Activated naive CD8-positive, alpha-beta T cell treated with anti-CD3 and anti-CD28 coated beads, Interleukin-2, amount 10 ng/mL, durations not matched to agents 7 days and 5 days (primary cell): ENCODE measurements around the gene SCAPER. TPM values are rescaled to one million over a fixed set of nuclear protein-coding genes. Genes with fewer than 3 reads are reported as not detected.

ENCODE experiments used
- ATAC-seq: fragments of 150-1000 bp; cut with Tn5 transposase; one replicate; pipeline ENCODE4 v1.10.0; 2021; ENCODE audit warnings: low read depth, moderate library complexity
- POLR2A ChIA-PET: fragments of 350-600 bp; sonication (Branson Sonifier 250); formaldehyde crosslinking; loops from one replicate; lab custom pipeline; 2021; ENCODE audit warnings: antibody characterized with exemption; lab: Charles Lee
- DNase-seq: peaks from one replicate; pipeline ENCODE4 v3.0.0; 2021
- H3K27ac Mint-ChIP-seq: one replicate; pipeline ENCODE4 v1.8.0; 2022; ENCODE audit warnings: mild to moderate bottlenecking, mixed read lengths
- H3K27me3 Mint-ChIP-seq: one replicate; pipeline ENCODE4 v1.8.0; 2022; ENCODE audit warnings: mild to moderate bottlenecking, moderate library complexity, mixed read lengths
- H3K36me3 Mint-ChIP-seq: one replicate; pipeline ENCODE4 v1.8.0; 2021; ENCODE audit warnings: mild to moderate bottlenecking, mixed read lengths
- H3K4me1 Mint-ChIP-seq: one replicate; pipeline ENCODE4 v1.8.0; 2021; ENCODE audit warnings: mixed read lengths
- H3K4me3 Mint-ChIP-seq: one replicate; pipeline ENCODE4 v1.8.0; 2022; ENCODE audit warnings: mild to moderate bottlenecking, moderate library complexity, mixed read lengths
- H3K9me3 Mint-ChIP-seq: one replicate; pipeline ENCODE4 v1.8.0; 2021; ENCODE audit warnings: mixed read lengths
- total RNA-seq, 2 experiments: library from RNA; stranded (reverse); gene quantifications; one replicate each; pipeline ENCODE4 v1.2.3, GENCODE V29; 2021

Gene SCAPER
- total RNA-seq, 2 experiments from 2014 or later: 38.0 to 44.8 TPM

- Mint-ChIP-seq H3K27ac (no peak overlapping the region), H3K4me3 (no peak overlapping the region), H3K36me3 (peaks cover 4% of the 10 kb centered on the region), H3K4me1 (no peaks in the 10 kb centered on the region), H3K27me3 (no peaks in the 10 kb centered on the region), H3K9me3 (peaks cover 2% of the 10 kb centered on the region)
- ATAC-seq (no peak), DNase-seq (no peak)
- POLR2A ChIA-PET: no interaction called here
These were observed 511.5 kb downstream of the SCAPER start for GRCh38 chr15:76393614-76394013.

DNA sequence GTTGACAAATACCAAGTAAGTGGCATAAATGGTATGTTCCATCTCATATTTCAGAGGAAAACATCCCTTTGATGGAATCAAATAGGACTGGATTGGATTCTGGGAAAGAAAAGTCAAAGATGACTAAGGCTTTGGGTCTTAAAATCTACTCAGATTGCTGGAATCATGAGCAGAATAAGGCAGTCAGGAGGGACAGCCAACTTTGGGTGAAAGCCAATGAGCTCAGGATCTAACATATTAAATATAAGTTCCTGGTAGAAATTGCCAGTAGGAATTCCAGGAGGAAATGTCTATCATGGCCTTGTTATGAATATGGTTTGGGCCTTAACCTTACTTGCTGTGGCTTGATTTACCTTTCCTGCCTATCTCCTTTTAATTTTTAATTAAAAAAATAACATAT, 513.3 kb downstream of the SCAPER start:
- Mint-ChIP-seq H3K9me3 (no peaks in the 10 kb centered on the region), H3K4me1 (no peaks in the 10 kb centered on the region), H3K27ac (no peak overlapping the region), H3K36me3 (peaks cover 4% of the 10 kb centered on the region), H3K27me3 (no peaks in the 10 kb centered on the region), H3K4me3 (no peak overlapping the region)
- ATAC-seq: no peak
- POLR2A ChIA-PET: no interaction called here
- DNase-seq: no peak

DNA sequence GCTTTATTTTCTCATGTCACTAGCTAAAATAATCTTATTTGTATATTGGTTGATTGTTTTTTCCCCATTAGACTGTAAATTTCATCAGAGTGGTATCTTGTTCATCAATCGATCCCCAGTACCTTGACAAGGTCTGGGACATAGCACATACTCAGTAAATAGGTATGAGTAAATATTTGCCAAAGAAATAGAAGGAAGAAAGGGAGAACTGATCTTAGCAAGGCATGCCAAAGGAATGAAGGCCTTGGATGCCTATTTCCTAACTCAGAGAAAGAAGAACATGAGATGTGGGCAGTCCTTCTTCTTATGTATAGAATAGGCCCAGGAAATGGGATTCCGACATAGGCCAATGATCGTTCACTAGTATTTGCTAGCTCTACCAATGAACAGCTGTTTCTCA, 513.8 kb downstream of the SCAPER start:
- no peaks in the 10 kb centered on the region for H3K27me3 Mint-ChIP-seq
- no peaks in the 10 kb centered on the region for H3K9me3 Mint-ChIP-seq
- DNase-seq (no peak), ATAC-seq (no peak)
- POLR2A ChIA-PET: no interaction called here
- no peak overlapping the region for H3K4me3 Mint-ChIP-seq
- no peaks in the 10 kb centered on the region for H3K4me1 Mint-ChIP-seq
- no peak overlapping the region for H3K27ac Mint-ChIP-seq
- peaks cover 5% of the 10 kb centered on the region for H3K36me3 Mint-ChIP-seq

DNA sequence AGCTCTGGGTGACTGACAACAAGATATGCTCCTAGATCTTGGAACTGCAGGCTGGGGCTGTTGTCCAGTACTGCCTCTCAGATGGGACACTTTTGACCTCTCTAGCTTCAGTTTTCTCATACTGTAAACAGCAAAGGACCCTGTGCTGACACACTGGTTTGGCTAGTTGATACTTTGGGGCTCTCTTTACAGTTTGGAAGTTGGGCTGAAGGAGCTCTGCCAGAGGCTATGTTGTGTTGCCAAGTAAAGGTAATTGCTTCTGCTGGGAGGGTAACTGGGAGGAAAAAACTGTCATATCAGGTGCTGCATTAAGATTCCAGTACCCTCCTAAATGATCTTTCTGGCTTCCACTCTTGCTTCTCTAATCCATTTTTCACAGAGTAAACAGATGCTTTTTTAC, 514.6 kb downstream of the SCAPER start:
- Mint-ChIP-seq H3K36me3 (peaks cover 5% of the 10 kb centered on the region), H3K4me1 (no peaks in the 10 kb centered on the region), H3K9me3 (no peaks in the 10 kb centered on the region), H3K27ac (no peak overlapping the region), H3K4me3 (no peak overlapping the region), H3K27me3 (no peaks in the 10 kb centered on the region)
- POLR2A ChIA-PET: no interaction called here
- ATAC-seq (no peak), DNase-seq (no peak)

DNA sequence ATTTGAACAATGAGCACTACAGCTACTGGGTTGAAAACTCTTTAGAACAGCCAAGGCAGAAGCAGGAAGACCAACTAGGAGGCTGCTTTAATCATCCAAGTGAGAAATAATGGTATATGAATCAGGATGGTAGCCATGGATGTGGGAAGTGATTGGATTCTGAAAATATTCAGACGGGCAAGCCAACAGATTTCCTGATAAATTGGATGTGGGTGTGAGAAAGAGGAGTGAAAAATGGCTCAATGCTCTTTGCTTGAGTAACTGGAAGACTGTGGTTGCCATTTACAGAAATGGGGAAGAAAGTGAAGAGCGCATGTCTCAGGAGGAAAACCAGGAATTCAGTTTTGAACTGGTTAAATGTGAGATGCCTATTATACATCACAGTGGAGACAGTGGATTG, 518.2 kb downstream of the SCAPER start:
- no peak overlapping the region for H3K27ac Mint-ChIP-seq
- ATAC-seq (no peak), DNase-seq (no peak)
- H3K4me3 Mint-ChIP-seq: no peak overlapping the region
- no peaks in the 10 kb centered on the region for H3K4me1 Mint-ChIP-seq
- no peaks in the 10 kb centered on the region for H3K9me3 Mint-ChIP-seq
- POLR2A ChIA-PET: no interaction called here
- no peaks in the 10 kb centered on the region for H3K27me3 Mint-ChIP-seq
- peaks cover 5% of the 10 kb centered on the region for H3K36me3 Mint-ChIP-seq

DNA sequence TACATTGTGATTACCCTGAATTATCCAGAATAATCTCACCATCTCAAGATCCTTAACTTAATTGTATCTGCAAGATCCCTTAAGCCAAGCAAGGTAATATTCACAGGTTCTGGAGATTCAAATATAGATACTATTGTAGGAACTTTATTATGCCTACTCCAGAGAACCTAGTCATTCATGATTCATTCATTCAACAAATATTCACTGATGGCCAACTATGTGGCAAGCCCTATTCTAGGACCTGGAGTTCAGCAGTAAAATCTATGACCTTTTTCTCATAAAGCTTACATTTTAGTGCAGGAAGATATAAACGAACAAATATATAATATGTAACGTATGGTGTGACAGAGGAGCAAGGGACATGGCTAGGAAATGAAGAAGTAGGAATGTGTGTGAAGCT, 519.0 kb downstream of the SCAPER start:
- no peaks in the 10 kb centered on the region for H3K27me3 Mint-ChIP-seq
- H3K4me1 Mint-ChIP-seq: no peaks in the 10 kb centered on the region
- no peak overlapping the region for H3K27ac Mint-ChIP-seq
- peaks cover 5% of the 10 kb centered on the region for H3K36me3 Mint-ChIP-seq
- POLR2A ChIA-PET: no interaction called here
- ATAC-seq: no peak
- DNase-seq: no peak
- no peaks in the 10 kb centered on the region for H3K9me3 Mint-ChIP-seq
- H3K4me3 Mint-ChIP-seq: no peak overlapping the region

GRCh38 chr15:76384409-76384808, 520.7 kb downstream of the SCAPER start:
- no peak for ATAC-seq
- H3K27ac Mint-ChIP-seq: no peak overlapping the region
- no peaks in the 10 kb centered on the region for H3K9me3 Mint-ChIP-seq
- H3K36me3 Mint-ChIP-seq: peaks cover 9% of the 10 kb centered on the region
- no peaks in the 10 kb centered on the region for H3K27me3 Mint-ChIP-seq
- no peak overlapping the region for H3K4me3 Mint-ChIP-seq
- POLR2A ChIA-PET: no interaction called here
- DNase-seq: no peak
- H3K4me1 Mint-ChIP-seq: no peaks in the 10 kb centered on the region

DNA sequence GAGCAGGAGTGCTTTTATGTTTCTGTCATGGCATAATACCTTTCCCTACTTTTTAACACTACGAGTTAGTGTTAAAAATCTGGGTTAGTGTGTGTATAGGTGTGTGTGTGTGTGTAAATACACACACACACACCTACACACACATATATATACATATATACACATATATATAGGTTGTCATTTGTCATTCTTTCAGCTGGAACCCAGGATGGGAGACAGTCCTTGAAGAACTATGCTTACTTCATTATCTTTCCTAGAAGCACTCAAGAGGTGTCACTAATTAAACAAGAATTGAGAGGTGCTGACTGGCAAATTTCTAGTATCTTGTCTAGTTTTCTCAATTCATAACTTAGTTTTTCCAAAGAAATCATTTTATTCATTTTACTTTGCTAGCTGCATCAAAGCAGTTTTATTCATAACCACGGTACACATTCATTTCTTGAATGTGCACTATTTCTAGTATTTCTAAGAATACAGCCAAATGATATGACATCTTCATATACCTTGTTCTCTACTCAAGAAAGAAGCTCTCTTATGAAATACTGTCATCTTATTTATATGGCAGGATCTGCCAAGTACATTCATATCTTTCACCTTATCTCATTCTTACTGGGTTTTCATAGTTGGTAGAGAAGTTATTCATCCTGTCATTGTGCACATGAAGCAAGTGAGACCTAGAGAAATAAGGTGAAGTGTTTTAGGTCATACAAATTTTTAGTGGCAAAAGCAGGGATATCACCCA, 522.0 kb downstream of the SCAPER start:
- H3K9me3 Mint-ChIP-seq: no peaks in the 10 kb centered on the region
- no peaks in the 10 kb centered on the region for H3K4me1 Mint-ChIP-seq
- ATAC-seq (no peak), DNase-seq (no peak)
- no peak overlapping the region for H3K27ac Mint-ChIP-seq
- POLR2A ChIA-PET: no interaction called here
- no peaks in the 10 kb centered on the region for H3K27me3 Mint-ChIP-seq
- no peak overlapping the region for H3K4me3 Mint-ChIP-seq
- peaks cover 8% of the 10 kb centered on the region for H3K36me3 Mint-ChIP-seq

DNA sequence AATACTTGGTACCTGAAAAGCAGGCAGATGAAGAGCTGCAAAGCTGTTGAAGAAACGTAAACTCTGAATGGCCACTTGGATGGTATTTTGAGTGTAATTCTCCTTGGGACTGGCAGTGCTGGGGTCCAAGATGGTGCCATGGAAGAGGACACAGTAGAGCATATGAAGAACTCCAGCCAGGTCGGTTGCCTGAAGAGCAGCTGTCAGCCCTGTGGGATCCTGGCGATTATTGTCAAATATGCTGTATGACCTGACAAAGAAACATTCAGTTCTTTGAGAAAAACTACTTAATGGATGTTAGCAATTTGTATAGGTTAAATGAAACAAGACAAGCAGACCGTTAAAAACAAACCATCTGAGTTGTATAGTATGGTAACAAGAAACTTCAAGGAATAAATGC, 523.8 kb downstream of the SCAPER start:
- Mint-ChIP-seq H3K27me3 (no peaks in the 10 kb centered on the region), H3K4me3 (no peak overlapping the region), H3K27ac (no peak overlapping the region), H3K9me3 (no peaks in the 10 kb centered on the region), H3K4me1 (no peaks in the 10 kb centered on the region), H3K36me3 (peaks cover 7% of the 10 kb centered on the region)
- DNase-seq (no peak), ATAC-seq (no peak)
- POLR2A ChIA-PET: no interaction called here

- no peak for ATAC-seq
- POLR2A ChIA-PET: no interaction called here
- Mint-ChIP-seq H3K27ac (no peak overlapping the region), H3K4me3 (no peak overlapping the region), H3K36me3 (peaks cover 6% of the 10 kb centered on the region), H3K27me3 (no peaks in the 10 kb centered on the region), H3K9me3 (no peaks in the 10 kb centered on the region), H3K4me1 (no peaks in the 10 kb centered on the region)
- no peak for DNase-seq
These were observed 524.9 kb downstream of the SCAPER start for GRCh38 chr15:76380249-76380648.

DNA sequence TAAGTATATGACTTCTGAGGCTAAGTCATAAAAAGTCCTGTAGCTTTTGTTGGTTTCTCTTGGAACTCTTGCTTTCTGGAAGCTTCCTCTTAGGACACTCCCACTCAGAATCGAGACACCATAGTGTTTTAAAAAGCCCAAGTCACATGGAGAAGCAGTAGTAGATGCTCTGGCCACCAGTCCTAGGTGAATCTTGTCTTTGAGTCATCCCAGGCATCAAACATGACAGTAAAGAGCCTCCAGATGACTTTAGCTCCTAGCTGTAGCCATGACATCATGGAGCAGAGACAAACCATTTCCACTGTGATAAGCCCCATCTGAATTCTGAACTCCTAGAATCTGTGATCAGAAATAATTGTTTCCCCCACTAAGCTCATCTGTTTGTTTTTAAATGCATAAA, 526.4 kb downstream of the SCAPER start:
- no peak overlapping the region for H3K4me3 Mint-ChIP-seq
- H3K4me1 Mint-ChIP-seq: no peaks in the 10 kb centered on the region
- no peaks in the 10 kb centered on the region for H3K27me3 Mint-ChIP-seq
- H3K36me3 Mint-ChIP-seq: peaks cover 4% of the 10 kb centered on the region
- H3K27ac Mint-ChIP-seq: no peak overlapping the region
- POLR2A ChIA-PET: no interaction called here
- DNase-seq: no peak
- no peak for ATAC-seq
- no peaks in the 10 kb centered on the region for H3K9me3 Mint-ChIP-seq

GRCh38 chr15:76377751-76378150, 527.4 kb downstream of the SCAPER start:
- DNase-seq (no peak), ATAC-seq (no peak)
- POLR2A ChIA-PET: no interaction called here
- Mint-ChIP-seq H3K4me3 (no peak overlapping the region), H3K27me3 (no peaks in the 10 kb centered on the region), H3K9me3 (no peaks in the 10 kb centered on the region), H3K36me3 (peaks cover 4% of the 10 kb centered on the region), H3K27ac (no peak overlapping the region), H3K4me1 (no peaks in the 10 kb centered on the region)

DNA sequence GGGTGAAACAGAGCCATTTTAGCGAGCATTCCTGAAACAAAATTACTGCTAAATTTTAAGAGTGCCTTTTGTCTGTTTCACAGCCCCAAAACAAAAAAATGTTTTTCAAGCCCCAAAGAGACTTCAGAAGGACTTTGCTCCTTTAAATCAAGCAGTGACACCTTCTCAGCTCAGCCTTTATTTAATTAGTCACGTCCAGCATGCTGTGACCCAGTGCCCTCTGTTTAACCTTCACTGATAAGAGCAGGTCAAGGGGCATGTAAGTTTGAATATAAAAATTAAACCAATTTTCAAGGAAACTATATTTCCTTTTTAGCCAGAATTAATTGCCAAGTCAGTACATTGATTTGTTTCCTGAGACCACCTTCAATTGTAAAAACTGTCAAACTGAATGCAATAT, 527.9 kb downstream of the SCAPER start:
- Mint-ChIP-seq H3K4me1 (no peaks in the 10 kb centered on the region), H3K36me3 (peaks cover 4% of the 10 kb centered on the region), H3K4me3 (no peak overlapping the region), H3K27ac (no peak overlapping the region), H3K27me3 (no peaks in the 10 kb centered on the region), H3K9me3 (no peaks in the 10 kb centered on the region)
- DNase-seq (no peak), ATAC-seq (no peak)
- POLR2A ChIA-PET: no interaction called here

- Mint-ChIP-seq H3K27me3 (no peaks in the 10 kb centered on the region), H3K4me1 (no peaks in the 10 kb centered on the region), H3K27ac (no peak overlapping the region), H3K36me3 (peaks cover 4% of the 10 kb centered on the region), H3K9me3 (no peaks in the 10 kb centered on the region), H3K4me3 (no peak overlapping the region)
- no peak for DNase-seq
- ATAC-seq: no peak
- POLR2A ChIA-PET: no interaction called here
These were observed 528.3 kb downstream of the SCAPER start for GRCh38 chr15:76376816-76377215.

DNA sequence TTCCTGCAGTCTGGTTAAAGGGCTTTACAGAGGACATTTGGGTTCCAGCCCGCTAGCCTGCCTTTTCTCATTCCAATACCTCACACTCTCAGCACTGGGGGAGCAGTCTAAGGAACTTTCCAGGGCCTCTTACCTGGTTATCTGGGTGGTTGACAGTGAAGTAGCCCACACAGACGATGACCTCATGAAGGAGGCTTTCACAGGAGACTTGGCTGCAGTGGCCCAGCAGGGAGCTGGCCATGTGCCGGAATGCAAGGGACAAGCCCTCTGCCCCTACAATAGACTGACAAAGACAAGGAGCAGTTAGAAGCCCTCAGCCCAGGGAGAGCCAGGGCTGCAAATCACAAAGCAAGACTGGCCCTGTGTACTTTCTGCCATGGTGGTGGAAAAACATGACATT, 529.1 kb downstream of the SCAPER start:
- no peak overlapping the region for H3K4me3 Mint-ChIP-seq
- DNase-seq: no peak
- no peak overlapping the region for H3K27ac Mint-ChIP-seq
- H3K27me3 Mint-ChIP-seq: no peaks in the 10 kb centered on the region
- POLR2A ChIA-PET: no interaction called here
- no peak for ATAC-seq
- H3K9me3 Mint-ChIP-seq: no peaks in the 10 kb centered on the region
- no peaks in the 10 kb centered on the region for H3K4me1 Mint-ChIP-seq
- H3K36me3 Mint-ChIP-seq: peaks cover 4% of the 10 kb centered on the region
